Loucy (cell line): ENCODE results near the gene BMERB1.
"Not testable (repeated sequence)": the region's sequence is repeated elsewhere in the genome, so short reads cannot be mapped to it uniquely, and the experiment has no call there.

Source experiments
- H2AFZ ChIP-seq: fragments of 200-600 bp; sonication (generic); 2 replicates; pipeline ENCODE4 v1.6.0; 2016; ENCODE audit warnings: antibody characterized with exemption, mild to moderate bottlenecking, low read length, moderate library complexity
- H3F3A ChIP-seq: fragments of 200-600 bp; 2 replicates; pipeline ENCODE4 v1.6.0; 2016; ENCODE audit warnings: antibody characterized with exemption, low read depth, mild to moderate bottlenecking
- H3K27me3 ChIP-seq: fragments of 200-600 bp; sonication (generic); 2 replicates; pipeline ENCODE4 v1.6.1; 2014; ENCODE audit warnings: low read length, mild to moderate bottlenecking; ENCODE audit not compliant: insufficient read depth, poor library complexity, severe bottlenecking
- H3K36me3 ChIP-seq: fragments of 200-600 bp; sonication (generic); 2 replicates; pipeline ENCODE4 v1.6.1; 2016; ENCODE audit warnings: low read length; ENCODE audit not compliant: insufficient read depth
- H3K4me1 ChIP-seq: fragments of 200-600 bp; sonication (generic); 2 replicates; pipeline ENCODE4 v1.5.1; 2014; ENCODE audit warnings: low read length, mild to moderate bottlenecking; ENCODE audit not compliant: insufficient read depth, poor library complexity, severe bottlenecking
- H3K4me2 ChIP-seq: fragments of 200-600 bp; sonication (generic); 2 replicates; pipeline ENCODE4 v1.6.0; 2014; ENCODE audit warnings: antibody characterized with exemption, low read length, low read depth, mild to moderate bottlenecking; ENCODE audit not compliant: poor library complexity, severe bottlenecking
- H3K4me3 ChIP-seq: fragments of 200-600 bp; sonication (generic); 2 replicates; pipeline ENCODE4 v1.5.1; 2014; ENCODE audit warnings: low read length, mild to moderate bottlenecking, mixed read lengths; ENCODE audit not compliant: poor library complexity, severe bottlenecking
- H3K79me2 ChIP-seq: fragments of 200-600 bp; sonication (generic); 2 replicates; pipeline ENCODE4 v1.6.1; 2014; ENCODE audit warnings: low read length; ENCODE audit not compliant: insufficient read depth
- H3K9ac ChIP-seq: fragments of 200-600 bp; sonication (generic); 2 replicates; pipeline ENCODE4 v1.6.0; 2014; ENCODE audit warnings: mild to moderate bottlenecking, low read depth, low read length, moderate library complexity; ENCODE audit not compliant: poor library complexity, severe bottlenecking
- H3K9me2 ChIP-seq: fragments of 200-600 bp; sonication (generic); replicated peaks from 2 replicates; pipeline ENCODE4 v1.6.1; 2016; ENCODE audit warnings: low read depth, low read length, mixed read lengths
- H3K9me3 ChIP-seq: fragments of 200-600 bp; sonication (generic); 2 replicates; pipeline ENCODE4 v1.6.1; 2014; ENCODE audit warnings: mild to moderate bottlenecking, antibody characterized with exemption, low read length, low read depth; ENCODE audit not compliant: insufficient read depth
- H4K20me1 ChIP-seq: fragments of 200-600 bp; sonication (generic); 2 replicates; pipeline ENCODE4 v1.6.0; 2014; ENCODE audit warnings: antibody characterized with exemption, low read length, mild to moderate bottlenecking; ENCODE audit not compliant: insufficient read depth, poor library complexity, severe bottlenecking
- EZH2phosphoT487 ChIP-seq: fragments of 200-600 bp; IDR thresholded peaks from 2 replicates; pipeline ENCODE4 v1.6.1; 2018; ENCODE audit warnings: antibody characterized with exemption, mild to moderate bottlenecking, moderate library complexity, borderline replicate concordance
- TF ChIP-seq, protein P1 (sequence below): fragments of 200-600 bp; sonication (generic); conservative IDR thresholded peaks from 2 replicates; pipeline ENCODE4 v1.5.1; 2014; ENCODE audit warnings: mild to moderate bottlenecking, antibody characterized with exemption, low read length

The BMERB1 gene

DNA sequence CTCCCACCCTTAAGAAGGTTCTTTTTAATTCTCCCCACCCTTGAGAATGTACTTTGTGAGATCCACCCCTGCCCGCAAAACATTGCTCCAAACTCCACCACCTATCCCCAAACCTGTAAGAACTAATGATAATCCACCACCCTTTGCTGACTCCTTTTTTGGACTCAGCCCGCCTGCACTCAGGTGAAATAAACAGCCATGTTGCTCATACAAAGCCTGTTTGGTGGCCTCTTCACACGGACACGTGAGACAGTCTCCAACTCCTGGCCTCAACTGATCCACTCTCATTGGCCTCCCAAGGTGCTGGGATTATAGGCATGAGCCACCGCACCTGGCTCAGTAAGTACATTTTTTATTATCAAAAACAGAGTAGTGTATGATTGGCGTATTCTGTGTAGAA lies 24.9 kb upstream of the BMERB1 start:
- not testable (repeated sequence) for H4K20me1 ChIP-seq, H3K4me3 ChIP-seq, H3K9ac ChIP-seq, H2AFZ ChIP-seq, H3K36me3 ChIP-seq, H3K9me2 ChIP-seq, H3K79me2 ChIP-seq, H3K4me1 ChIP-seq, H3K27me3 ChIP-seq, H3F3A ChIP-seq, H3K9me3 ChIP-seq, H3K4me2 ChIP-seq

DNA sequence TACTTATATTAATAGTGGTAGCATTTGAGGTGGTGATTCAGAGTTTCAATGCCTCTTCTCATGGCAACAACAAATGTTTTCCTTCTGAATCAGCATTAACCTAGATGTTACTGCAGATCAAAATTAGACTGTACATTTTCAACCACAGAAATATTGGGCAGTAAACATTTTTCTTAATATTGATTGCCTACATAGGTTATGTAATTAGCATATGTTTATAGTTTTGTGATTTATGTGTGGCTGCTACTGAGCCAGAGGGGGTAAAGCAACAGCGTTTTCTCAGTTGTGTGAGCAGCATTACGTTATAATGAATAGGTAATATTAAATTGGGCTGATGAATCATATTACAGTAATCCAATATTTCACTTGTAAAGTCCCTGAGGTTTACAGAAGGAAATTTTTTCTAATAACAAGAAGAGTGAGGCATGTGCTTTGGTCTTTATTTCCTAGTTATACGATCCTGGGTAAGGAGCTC lies 18.8 kb upstream of the BMERB1 start:
- Histone ChIP-seq H4K20me1 (no peaks in the 10 kb centered on the region), H3K4me3 (no peak overlapping the region), H3K36me3 (no peaks in the 10 kb centered on the region), H3K4me1 (no peaks in the 10 kb centered on the region), H3K9me2 (no peaks in the 10 kb centered on the region), H2AFZ (no peak overlapping the region), H3K27me3 (no peaks in the 10 kb centered on the region), H3F3A (no peaks in the 10 kb centered on the region), H3K9ac (no peak overlapping the region), H3K79me2 (no peaks in the 10 kb centered on the region), H3K4me2 (no peak overlapping the region), H3K9me3 (no peaks in the 10 kb centered on the region)
- TF ChIP-seq, protein P1, sequence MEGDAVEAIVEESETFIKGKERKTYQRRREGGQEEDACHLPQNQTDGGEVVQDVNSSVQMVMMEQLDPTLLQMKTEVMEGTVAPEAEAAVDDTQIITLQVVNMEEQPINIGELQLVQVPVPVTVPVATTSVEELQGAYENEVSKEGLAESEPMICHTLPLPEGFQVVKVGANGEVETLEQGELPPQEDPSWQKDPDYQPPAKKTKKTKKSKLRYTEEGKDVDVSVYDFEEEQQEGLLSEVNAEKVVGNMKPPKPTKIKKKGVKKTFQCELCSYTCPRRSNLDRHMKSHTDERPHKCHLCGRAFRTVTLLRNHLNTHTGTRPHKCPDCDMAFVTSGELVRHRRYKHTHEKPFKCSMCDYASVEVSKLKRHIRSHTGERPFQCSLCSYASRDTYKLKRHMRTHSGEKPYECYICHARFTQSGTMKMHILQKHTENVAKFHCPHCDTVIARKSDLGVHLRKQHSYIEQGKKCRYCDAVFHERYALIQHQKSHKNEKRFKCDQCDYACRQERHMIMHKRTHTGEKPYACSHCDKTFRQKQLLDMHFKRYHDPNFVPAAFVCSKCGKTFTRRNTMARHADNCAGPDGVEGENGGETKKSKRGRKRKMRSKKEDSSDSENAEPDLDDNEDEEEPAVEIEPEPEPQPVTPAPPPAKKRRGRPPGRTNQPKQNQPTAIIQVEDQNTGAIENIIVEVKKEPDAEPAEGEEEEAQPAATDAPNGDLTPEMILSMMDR: no peak
- no peak for TF ChIP-seq EZH2phosphoT487

DNA sequence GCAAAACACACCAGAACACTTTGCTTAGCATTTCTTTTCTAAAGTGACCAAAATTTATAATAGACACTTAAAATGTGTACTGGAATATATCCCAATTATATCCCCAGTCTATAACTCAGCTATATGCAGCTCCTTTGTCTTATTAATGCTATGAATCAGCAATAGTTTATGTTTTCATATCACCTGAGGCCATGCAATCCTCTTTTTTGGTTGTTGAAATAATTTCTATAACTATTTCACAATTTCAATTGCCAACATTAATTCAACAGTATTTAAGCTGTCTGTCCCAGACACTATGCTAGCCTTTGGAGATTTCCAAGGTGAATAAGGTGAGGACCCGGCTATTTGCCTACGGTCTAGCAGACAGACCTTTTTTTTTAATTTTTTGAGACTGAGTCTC lies 17.2 kb upstream of the BMERB1 start:
- no peaks in the 10 kb centered on the region for H3K27me3 ChIP-seq
- no peaks in the 10 kb centered on the region for H3K9me2 ChIP-seq
- H3K36me3 ChIP-seq: no peaks in the 10 kb centered on the region
- H4K20me1 ChIP-seq: no peaks in the 10 kb centered on the region
- no peak overlapping the region for H3K9ac ChIP-seq
- H3K4me2 ChIP-seq: no peak overlapping the region
- no peak for TF ChIP-seq EZH2phosphoT487
- TF ChIP-seq, protein P1: no peak
- H3K4me3 ChIP-seq: no peak overlapping the region
- no peaks in the 10 kb centered on the region for H3F3A ChIP-seq
- no peaks in the 10 kb centered on the region for H3K79me2 ChIP-seq
- no peaks in the 10 kb centered on the region for H3K9me3 ChIP-seq
- H3K4me1 ChIP-seq: no peaks in the 10 kb centered on the region
- no peak overlapping the region for H2AFZ ChIP-seq

DNA sequence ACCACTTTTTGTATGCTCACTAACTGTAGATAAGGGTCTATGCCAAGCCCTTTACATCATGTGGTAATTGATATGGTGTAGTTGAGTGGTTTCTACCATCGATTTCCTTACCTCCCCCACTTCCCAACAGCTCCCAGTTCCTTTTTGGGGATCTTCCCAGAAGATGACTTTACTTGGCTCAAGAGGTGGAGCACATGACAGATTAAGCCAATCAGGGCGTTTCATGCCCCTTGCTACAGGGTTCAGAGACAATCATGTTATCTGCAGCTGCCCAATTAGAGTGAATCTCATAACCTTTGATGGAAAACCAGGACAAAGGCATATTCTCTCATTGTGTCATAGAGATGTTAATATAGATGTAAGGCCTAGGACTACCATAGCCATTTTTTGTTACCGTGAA lies 16.2 kb upstream of the BMERB1 start:
- no peaks in the 10 kb centered on the region for H3K79me2 ChIP-seq
- H3K4me2 ChIP-seq: no peak overlapping the region
- H3K4me1 ChIP-seq: no peaks in the 10 kb centered on the region
- no peaks in the 10 kb centered on the region for H3K9me2 ChIP-seq
- no peak overlapping the region for H3K4me3 ChIP-seq
- no peaks in the 10 kb centered on the region for H3K9me3 ChIP-seq
- H3K36me3 ChIP-seq: no peaks in the 10 kb centered on the region
- H4K20me1 ChIP-seq: no peaks in the 10 kb centered on the region
- H3F3A ChIP-seq: no peaks in the 10 kb centered on the region
- no peaks in the 10 kb centered on the region for H3K27me3 ChIP-seq
- TF ChIP-seq EZH2phosphoT487: no peak
- TF ChIP-seq, protein P1: no peak
- no peak overlapping the region for H2AFZ ChIP-seq
- H3K9ac ChIP-seq: no peak overlapping the region

DNA sequence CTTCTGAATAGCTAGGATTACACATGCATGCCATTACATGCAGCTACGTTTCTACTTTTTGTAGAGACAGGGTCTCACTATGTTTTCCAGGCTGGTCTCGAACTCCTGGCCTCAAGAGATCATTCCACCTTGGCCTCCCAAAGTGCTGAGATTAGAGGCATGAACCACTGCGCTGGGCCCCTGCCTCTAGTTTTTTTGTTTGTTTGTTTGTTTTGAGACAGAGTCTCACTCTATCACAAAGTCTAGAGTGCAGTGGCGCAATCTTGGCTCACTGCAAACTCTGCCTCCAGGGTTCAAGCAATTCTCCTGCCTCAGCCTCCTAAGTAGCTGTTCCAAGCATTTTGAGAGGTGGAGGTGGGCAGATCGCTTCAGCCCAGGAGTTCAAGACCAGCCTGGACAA lies 12.7 kb upstream of the BMERB1 start:
- not testable (repeated sequence) for H3K36me3 ChIP-seq, H3K27me3 ChIP-seq, H3K4me1 ChIP-seq, H3F3A ChIP-seq, H3K9me2 ChIP-seq, H3K9ac ChIP-seq, H4K20me1 ChIP-seq, H3K4me3 ChIP-seq, H3K79me2 ChIP-seq, H3K9me3 ChIP-seq, H2AFZ ChIP-seq, H3K4me2 ChIP-seq
